Heart left ventricle (tissue), 13 donors: ENCODE data around the gene PEAK1.

Experiments used
- POLR2A ChIP-seq, 2 donors: fragments of 450-650 bp; IDR thresholded peaks; one replicate each; pipeline ENCODE4 v1.6.1; 2017; ENCODE audit warnings: antibody characterized with exemption in 2 of 2, mild to moderate bottlenecking in 2 of 2, moderate library complexity in 2 of 2
- TF ChIP-seq, protein P1 (sequence below), 12 donors: fragments of 200-600 bp; sonication (generic) in 4 of 12; IDR thresholded peaks; one replicate each; pipeline versions ENCODE4 v1.5.0 to v1.8.0; 2018 to 2022; ENCODE audit warnings: antibody characterized with exemption in 12 of 12, mild to moderate bottlenecking in 5 of 12
- donor health status: ischemic (EF 13 %, LVEDD 7.1; RV severe dilation, severe dysfunction).
- donor health status: DM: no; HTN: yes; CAD: no.
- donor health status: DM: no; HTN: no; CAD: no.
- donor health status: ischemic (EF 25% LVEDD 6.9; RV normal size, moderate dysfunction).
- donor health status: ischemic (EF 25% LVEDD 5.7; RV mildly dilated, moderate dysfunction).
- donor health status: ischemic (EF 35%, LVEDD 5.7; RV mildly dilated, moderate dysfunction).
- donor health status: nonischemic (EF 11% LVEDD 7.7; RV severe dilation, severe dysfunction).
- donor health status: DM: yes; HTN: yes; CAD: no.
- donor health status: PGD.
- donor health status: ischemic (EF 29% LVEDD 5.4; RV normal size, mild dysfunction).
- donor health status: nonischemic (EF 23%, LVEDD 6.1; RV moderate dilation, normal function).

DNA sequence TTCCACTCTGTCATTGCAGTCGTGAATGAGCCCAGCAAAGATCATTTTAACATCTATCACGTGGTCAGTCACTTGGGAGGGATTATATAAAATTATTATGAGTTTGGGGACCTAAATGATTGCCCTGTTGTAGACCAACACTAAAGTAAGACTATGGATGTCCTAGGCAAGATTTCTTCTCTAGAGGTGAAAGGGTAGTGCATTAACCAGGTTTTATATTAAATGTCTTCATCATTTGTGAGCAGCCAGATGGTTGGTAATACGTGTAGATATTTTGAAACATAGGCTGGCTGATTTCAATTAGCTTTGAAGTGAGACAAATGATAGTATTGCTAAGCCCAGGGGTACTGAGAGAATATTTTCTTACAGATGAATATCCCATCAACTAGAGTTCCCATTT lies 198.7 kb downstream of the PEAK1 start:
- no peak for TF ChIP-seq POLR2A (IDR thresholded peaks at IDR 0.05)
- TF ChIP-seq, protein P1, sequence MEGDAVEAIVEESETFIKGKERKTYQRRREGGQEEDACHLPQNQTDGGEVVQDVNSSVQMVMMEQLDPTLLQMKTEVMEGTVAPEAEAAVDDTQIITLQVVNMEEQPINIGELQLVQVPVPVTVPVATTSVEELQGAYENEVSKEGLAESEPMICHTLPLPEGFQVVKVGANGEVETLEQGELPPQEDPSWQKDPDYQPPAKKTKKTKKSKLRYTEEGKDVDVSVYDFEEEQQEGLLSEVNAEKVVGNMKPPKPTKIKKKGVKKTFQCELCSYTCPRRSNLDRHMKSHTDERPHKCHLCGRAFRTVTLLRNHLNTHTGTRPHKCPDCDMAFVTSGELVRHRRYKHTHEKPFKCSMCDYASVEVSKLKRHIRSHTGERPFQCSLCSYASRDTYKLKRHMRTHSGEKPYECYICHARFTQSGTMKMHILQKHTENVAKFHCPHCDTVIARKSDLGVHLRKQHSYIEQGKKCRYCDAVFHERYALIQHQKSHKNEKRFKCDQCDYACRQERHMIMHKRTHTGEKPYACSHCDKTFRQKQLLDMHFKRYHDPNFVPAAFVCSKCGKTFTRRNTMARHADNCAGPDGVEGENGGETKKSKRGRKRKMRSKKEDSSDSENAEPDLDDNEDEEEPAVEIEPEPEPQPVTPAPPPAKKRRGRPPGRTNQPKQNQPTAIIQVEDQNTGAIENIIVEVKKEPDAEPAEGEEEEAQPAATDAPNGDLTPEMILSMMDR (IDR thresholded peaks at IDR 0.05) = no peak
